HT-29 (cell line): ENCODE results near the gene HBE1. TPM values are rescaled to one million over a fixed set of nuclear protein-coding genes. Genes with fewer than 3 reads are reported as not detected.
"Not testable (repeated sequence)": the region's sequence is repeated elsewhere in the genome, so short reads cannot be mapped to it uniquely, and the experiment has no call there.

Experiments
- DNase-seq: peaks from one replicate; pipeline ENCODE4 v3.0.0-alpha.2; 2015; ENCODE audit warnings: low spot score
- total RNA-seq: library from RNA; depleted of rRNA; stranded (reverse); fragments of >200 nt; shearing (Covaris generic); gene quantifications from 2 replicates; pipeline ENCODE4 v1.2.3, GENCODE V29; 2014; rRNA removed

HBE1 gene
- not detected in 2 replicates for total RNA-seq

DNA sequence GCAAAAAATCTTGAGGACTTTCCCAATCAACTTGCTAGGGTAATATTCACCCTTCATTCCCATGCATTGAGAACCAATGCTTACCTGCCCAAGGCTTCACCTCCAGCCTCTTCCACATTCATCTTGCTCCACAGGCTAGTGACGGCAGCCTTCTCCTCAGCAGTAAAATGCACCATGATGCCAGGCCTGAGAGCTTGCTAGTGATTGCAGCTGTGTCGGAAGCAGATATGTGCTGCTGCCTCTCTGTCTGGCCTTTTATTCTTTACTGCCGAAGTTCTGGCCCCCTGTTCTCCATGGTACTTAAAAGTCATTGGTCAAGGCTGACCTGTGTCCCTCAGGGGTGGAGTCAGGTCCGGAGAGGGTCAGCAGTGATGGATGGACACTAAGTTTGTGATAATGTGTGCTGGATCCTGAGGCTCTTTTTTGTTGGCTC, at the start of gene HBE1:
Gene HBE1 (minus strand): TSS at position 231 of the 433 bp plus-strand sequence. CDS start 55 bp downstream, at position 176.
- no peak for DNase-seq

DNA sequence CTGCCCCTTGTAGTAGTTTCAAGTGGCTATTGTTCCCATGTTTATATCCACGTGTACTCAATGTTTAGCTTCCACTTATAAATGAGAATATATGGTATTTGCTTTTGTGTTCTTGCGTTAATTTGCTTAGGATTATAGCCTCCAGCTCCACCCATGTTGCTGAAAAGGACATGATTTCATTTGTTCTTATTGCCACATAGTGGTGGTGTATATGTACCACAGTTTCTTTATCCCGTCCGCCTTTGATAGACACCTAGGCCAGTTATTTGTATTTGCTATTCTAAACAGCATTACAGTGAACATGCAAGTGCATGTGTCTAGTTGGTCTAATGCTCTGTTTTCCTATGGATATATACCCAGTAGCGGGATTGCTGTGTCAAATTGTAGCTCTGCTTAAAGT, 47.5 kb upstream of the HBE1 start:
- DNase-seq: peak; percentile 12

- DNase-seq: not testable (repeated sequence)
Observed at GRCh38 chr11:5313326-5314023, 43.7 kb upstream of the HBE1 start.

DNA sequence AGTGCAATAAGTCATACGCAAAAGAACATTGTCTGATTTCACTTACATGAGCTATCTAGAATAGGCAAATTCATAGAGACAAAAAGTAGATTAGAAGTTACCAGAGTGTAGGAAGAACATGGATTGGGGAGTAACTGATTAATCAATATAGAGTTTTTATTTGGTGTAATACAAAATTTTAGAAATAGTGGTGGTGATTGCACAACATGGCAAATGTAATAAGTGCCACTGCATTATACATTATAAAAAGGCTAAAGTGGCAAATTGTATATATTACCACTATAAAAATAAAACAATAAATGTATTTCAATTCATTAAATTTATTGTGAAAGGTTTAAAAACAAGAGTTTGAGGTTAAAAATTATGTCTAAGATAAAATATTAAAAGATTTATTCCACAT, 40.7 kb upstream of the HBE1 start:
- no peak for DNase-seq

DNA sequence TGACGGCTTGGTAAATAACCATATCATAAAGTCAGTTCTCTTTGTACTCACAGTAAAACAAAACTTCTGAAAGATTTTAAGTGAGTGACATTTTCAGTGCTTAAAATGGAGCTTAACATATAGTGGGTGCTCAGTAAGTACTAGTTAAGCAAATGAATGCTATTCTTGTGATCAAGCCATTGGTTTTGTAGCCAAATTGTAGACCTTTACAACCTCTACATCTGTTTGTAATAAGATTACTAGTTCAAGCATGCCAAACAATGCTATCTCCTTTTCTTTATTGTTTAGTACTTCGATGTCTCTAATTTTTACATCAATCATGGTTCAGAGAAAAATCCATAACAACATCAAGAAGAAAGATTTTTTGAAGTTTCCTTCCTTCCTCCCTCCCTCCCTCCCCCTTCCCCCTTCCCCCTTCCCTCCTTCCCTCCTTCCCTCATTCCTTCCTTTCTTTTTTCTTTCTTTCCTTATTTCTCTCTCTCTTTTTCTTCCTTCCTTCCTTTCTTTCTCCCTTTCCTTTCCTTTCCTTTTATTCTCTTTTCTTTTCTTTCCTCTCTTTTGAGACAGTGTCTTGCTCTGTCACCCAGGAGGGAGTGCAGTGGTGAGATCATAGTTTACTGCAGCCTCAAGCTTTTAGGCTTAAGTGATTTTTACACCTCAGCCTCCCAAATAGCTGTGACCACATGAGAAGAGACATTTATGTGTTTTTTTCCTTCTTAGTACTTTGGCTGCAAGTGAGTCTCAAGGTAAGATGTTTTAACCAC, 37.7 kb upstream of the HBE1 start:
- no peak for DNase-seq

DNA sequence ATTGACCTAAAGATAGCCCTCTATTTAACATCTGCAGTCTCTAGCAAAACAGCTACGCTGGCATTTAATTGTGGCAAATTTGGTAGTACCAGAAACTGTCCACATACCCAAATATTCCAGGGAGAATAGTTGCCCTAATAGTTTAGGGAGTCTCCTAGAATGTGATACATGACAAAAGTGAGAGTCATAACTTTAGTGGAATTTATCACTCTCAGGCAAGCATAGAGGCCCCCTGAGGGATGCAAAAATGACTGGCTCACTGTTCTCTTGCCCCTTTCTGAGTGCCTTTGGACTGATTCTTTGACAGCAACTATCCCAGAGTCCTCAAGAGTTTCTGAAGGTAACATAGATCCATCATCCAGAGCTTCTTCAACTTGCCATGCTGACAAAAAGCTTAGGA, 34.3 kb upstream of the HBE1 start:
- no peak for DNase-seq

DNA sequence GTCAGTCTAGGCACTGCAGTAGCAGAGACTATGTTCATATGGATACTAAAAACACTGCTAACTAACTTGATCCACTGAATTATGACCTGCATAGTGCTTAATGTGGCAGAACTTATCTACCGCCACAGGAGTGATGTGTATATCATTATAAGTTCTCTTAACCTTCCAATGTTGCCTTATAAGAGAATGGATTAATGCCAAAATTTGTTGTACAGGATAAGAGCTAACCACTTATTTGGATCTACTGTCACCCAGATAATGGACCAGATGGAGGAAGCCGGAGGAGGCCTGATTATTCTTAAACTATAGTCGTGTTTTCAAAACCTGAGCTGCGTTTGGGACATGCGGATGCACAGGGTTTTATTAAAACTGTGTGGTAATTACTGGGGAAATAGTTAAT, 33.9 kb upstream of the HBE1 start:
- DNase-seq: no peak

DNA sequence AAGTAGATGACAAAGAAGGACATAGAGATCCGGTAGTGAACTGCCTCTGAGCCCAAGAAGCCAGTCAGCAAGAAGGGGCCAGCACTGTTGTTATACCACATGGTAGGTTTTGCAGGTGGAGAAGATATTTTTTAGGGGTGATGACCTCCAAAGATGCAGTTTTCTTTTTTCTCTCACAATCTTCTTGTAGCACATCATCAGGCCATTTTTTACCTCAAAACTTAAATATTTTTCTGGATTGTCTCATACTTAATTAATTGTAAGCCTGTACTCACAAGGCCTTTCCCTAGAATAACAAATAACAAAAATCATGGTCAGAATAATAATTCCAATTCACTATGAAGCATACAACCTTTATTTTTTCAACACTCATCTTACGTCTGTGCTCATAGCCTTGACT, 32.1 kb upstream of the HBE1 start, which contains the start of gene OR51B4:
Gene OR51B4 (minus strand): TSS at position 101 of the 400 bp plus-strand sequence. CDS start 0 bp downstream, at position 101.
- no peak for DNase-seq

GRCh38 chr11:5300251-5300650, 30.5 kb upstream of the HBE1 start:
- DNase-seq: no peak

- DNase-seq: no peak
Observed at GRCh38 chr11:5298451-5298850, 28.7 kb upstream of the HBE1 start.

DNA sequence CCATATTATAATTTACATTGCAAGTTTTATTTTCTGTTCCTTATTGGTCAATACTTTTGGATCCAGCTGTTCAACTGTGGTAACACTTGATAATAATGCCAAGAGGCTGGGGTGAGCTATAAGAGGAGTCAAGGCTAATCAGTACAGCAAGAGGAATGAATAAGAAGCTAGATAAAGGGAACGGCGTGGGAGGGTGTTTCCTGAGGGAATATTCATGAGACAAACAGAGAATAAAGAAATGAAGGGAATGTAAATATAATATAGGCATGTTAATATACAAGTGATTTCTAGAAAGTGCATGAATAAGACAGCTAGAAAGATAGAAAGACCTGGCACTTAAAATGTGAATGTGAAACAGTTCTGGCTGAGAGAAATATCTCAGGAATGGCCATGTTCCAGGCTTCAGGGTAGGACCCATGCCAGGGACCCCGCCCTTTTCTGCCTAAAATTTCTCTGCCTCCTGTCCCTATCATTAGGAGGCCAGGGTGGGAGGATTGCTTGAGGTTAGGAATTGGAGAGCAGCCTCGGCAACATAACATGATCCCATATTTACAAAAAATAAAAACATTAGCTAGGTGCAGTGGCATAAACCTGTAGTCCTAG, 28.1 kb upstream of the HBE1 start:
- DNase-seq: no peak

DNA sequence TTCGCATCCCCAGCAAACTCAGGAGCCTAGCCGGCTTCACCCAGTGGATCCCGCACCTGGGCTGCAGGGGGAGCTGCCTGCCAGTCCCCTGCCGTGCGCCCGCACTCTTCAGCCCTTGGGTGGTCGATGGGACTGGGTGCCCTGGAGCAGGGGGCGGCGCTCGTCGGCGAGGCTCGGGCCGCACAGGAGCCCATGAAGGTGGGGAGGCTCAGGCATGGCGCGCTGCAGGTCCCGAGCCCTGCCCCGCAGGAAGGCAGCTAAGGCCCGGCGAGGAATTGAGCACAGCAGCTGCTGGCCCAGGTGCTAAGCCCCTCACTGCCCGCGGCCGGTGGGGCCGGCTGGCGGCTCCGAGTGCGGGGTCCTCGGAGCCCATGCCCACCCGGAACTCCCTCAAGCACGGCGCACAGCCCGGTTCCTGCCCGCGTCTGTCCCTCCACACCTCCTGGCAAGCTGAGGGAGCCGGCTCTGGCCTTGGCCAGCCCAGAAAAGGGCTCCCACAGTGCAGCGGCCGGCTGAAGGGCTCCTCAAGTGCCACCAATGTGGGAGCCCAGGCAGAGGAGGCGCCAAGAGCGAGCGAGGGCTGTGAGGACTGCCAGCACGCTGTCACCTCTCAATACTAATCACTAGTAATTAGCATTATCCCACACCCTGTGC, 24.7 kb upstream of the HBE1 start:
- not testable (repeated sequence) for DNase-seq

DNA sequence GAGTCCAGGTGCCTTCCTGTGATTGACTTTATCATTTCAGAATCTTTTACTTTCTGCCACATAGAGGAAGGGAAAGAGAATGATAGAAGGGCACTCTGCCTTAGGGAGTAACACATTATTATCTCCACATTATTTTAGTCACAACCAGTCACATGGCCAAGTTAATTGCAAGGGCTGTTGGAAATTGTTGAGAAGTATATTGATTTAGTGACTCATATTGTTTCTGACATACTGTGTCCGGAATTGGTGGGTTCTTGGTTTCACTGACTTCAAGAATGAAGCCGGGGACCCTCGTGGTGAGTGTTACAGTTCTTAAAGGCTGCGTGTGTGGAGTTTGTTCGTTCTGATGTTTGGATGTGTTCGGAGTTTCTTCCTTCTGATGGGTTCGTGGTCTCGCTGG, 23.3 kb upstream of the HBE1 start:
- DNase-seq: no peak

- peak; percentile 53 for DNase-seq
Observed at GRCh38 chr11:5291207-5291838, 21.6 kb upstream of the HBE1 start.

GRCh38 chr11:5290106-5290505, 20.4 kb upstream of the HBE1 start:
- DNase-seq: no peak

DNA sequence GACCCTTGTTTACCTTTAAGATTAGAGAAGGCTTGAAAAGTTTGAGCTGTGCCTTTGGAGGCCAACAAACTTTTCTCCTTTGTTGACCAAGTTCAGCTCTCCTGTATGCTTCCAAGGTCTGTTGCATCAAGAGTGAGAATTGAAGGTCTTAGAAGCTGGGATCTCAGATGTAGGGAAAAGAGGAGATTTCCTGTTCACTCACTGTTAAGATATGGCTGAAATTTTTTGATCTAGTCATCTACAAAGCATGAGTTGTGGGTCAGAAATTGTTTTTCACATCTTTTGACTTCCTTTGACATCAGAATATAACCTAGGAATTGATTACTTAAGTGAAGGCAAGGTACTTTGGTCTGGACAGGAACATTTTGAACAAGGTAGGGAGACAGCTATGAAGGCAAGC, 20.0 kb upstream of the HBE1 start:
- no peak for DNase-seq

- no peak for DNase-seq
Observed at GRCh38 chr11:5288906-5289550, 19.3 kb upstream of the HBE1 start.

- DNase-seq: no peak
Observed at GRCh38 chr11:5288108-5288905, 18.6 kb upstream of the HBE1 start.

DNA sequence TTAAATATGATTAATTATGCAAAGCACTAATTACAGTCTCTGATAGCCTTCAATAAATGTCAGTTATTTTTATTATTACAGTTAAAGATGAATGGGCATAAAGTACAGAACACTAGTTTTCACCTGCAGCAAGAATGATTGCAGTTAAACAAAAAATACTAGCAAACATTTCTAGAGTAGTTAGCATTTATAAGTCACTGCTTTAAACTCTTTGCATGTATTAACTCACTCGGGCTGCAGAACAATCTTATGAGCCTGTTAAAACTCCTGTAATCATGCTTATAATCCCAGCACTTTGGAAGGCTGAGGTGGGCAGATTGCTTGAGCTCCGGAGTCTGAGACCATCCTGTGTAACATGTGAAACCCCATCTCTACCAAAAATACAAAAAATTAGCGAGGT, 17.2 kb upstream of the HBE1 start:
- DNase-seq: no peak

GRCh38 chr11:5286351-5286750, 16.6 kb upstream of the HBE1 start:
- DNase-seq: no peak
